Tibial artery (tissue), 4 donors: ENCODE results near the gene SPRED2.
A peak's percentile ranks its signal among the peaks of the same experiment; 100 is the strongest.

Source experiments
- DNase-seq, 2 donors: peaks; one replicate each; pipeline ENCODE4 v3.0.0-alpha.2; 2019
- H3K27ac ChIP-seq, 2 donors: fragments of 200-600 bp; sonication (generic) in 1 of 2; 1 replicate in 1 of 2; 2 replicates in 1 of 2; pipeline ENCODE4 v1.5.1; 2018 to 2019; ENCODE audit warnings: mild to moderate bottlenecking in 1 of 2
- H3K27me3 ChIP-seq, 2 donors: fragments of 200-600 bp; sonication (generic) in 1 of 2; one replicate each; pipeline versions ENCODE4 v1.5.1 to v1.6.0; 2016 to 2019
- H3K36me3 ChIP-seq, 3 donors: fragments of 200-600 bp; sonication (generic) in 2 of 3; one replicate each; pipeline ENCODE4 v1.5.1; 2016 to 2019; ENCODE audit warnings: mild to moderate bottlenecking in 2 of 3
- H3K4me1 ChIP-seq, 4 donors: fragments of 200-600 bp; sonication (generic) in 2 of 4; 1 replicate in 3 of 4; 2 replicates in 1 of 4; pipeline ENCODE4 v1.5.1; 2016 to 2019
- H3K4me3 ChIP-seq, 2 donors: fragments of 200-600 bp; sonication (generic) in 1 of 2; 1 replicate in 1 of 2; 2 replicates in 1 of 2; pipeline ENCODE4 v1.5.1; 2018 to 2019; ENCODE audit warnings: mild to moderate bottlenecking in 2 of 2
- H3K9me3 ChIP-seq, 3 donors: fragments of 200-600 bp; sonication (generic) in 1 of 3; one replicate each; pipeline ENCODE4 v1.5.1; 2016 to 2019
- CTCF ChIP-seq, 2 experiments: fragments of 200-600 bp in 1 of 2; fragments of 450-650 bp in 1 of 2; IDR thresholded peaks; one replicate each; pipeline ENCODE4 v1.5.1; 2017 to 2019; ENCODE audit warnings: antibody characterized with exemption in 2 of 2, mild to moderate bottlenecking in 1 of 2, moderate library complexity in 1 of 2
- intact Hi-C: fragments of 100-400 bp; cut with DNase I; formaldehyde crosslinking; loops from one replicate; pipeline ENCODE4 v1.15.0; 2023; ENCODE audit warnings: low total_unique reads

Gene SPRED2

GRCh38 chr2:65402780-65403528 is 29.4 kb downstream of the SPRED2 start:
- no peaks in the 10 kb centered on the region for H3K9me3 ChIP-seq
- H3K27ac ChIP-seq: no peak overlapping the region
- H3K4me3 ChIP-seq: no peak overlapping the region
- no peaks in the 10 kb centered on the region for H3K27me3 ChIP-seq
- no peak for TF ChIP-seq CTCF (IDR thresholded peaks at IDR 0.05)
- no peak for DNase-seq
- no peaks in the 10 kb centered on the region for H3K36me3 ChIP-seq
- H3K4me1 ChIP-seq: peaks cover 0 to 24% (median 13%) of the 10 kb centered on the region in 4 donors
- intact Hi-C loops: no loop called here

- Histone ChIP-seq H3K27me3 (no peaks in the 10 kb centered on the region), H3K9me3 (no peaks in the 10 kb centered on the region), H3K4me3 (no peak overlapping the region), H3K27ac (no peak overlapping the region), H3K36me3 (no peaks in the 10 kb centered on the region), H3K4me1 (peaks cover 0 to 30% (median 15%) of the 10 kb centered on the region in 4 donors)
- intact Hi-C loops: no loop called here
- DNase-seq: no peak
- TF ChIP-seq CTCF (IDR thresholded peaks at IDR 0.05): no peak
Measured at GRCh38 chr2:65402323-65402722, 30.1 kb downstream of the SPRED2 start.

GRCh38 chr2:65397122-65397521 is 35.3 kb downstream of the SPRED2 start:
- no peaks in the 10 kb centered on the region for H3K9me3 ChIP-seq
- H3K27ac ChIP-seq: peak overlapping the region; percentile 45 to 46
- intact Hi-C loops: no loop called here
- no peak for TF ChIP-seq CTCF (IDR thresholded peaks at IDR 0.05)
- H3K36me3 ChIP-seq: no peaks in the 10 kb centered on the region
- H3K4me3 ChIP-seq: no peak overlapping the region
- no peaks in the 10 kb centered on the region for H3K27me3 ChIP-seq
- no peak for DNase-seq
- peaks cover 0 to 44% (median 28%) of the 10 kb centered on the region in 4 donors for H3K4me1 ChIP-seq

GRCh38 chr2:65396348-65397026 is 35.9 kb downstream of the SPRED2 start:
- intact Hi-C loops: no loop called here
- no peak overlapping the region for H3K4me3 ChIP-seq
- peak in 1 of 2 donors; percentile 39 for DNase-seq
- H3K27ac ChIP-seq: peak overlapping the region; percentile 45 to 46
- no peaks in the 10 kb centered on the region for H3K36me3 ChIP-seq
- no peaks in the 10 kb centered on the region for H3K27me3 ChIP-seq
- H3K4me1 ChIP-seq: peaks cover 0 to 48% (median 27%) of the 10 kb centered on the region in 4 donors
- TF ChIP-seq CTCF (IDR thresholded peaks at IDR 0.05): no peak
- no peaks in the 10 kb centered on the region for H3K9me3 ChIP-seq

- peak overlapping the region; percentile 45 to 46 for H3K27ac ChIP-seq
- no peak for DNase-seq
- H3K4me3 ChIP-seq: no peak overlapping the region
- no peaks in the 10 kb centered on the region for H3K27me3 ChIP-seq
- intact Hi-C loops: no loop called here
- TF ChIP-seq CTCF (IDR thresholded peaks at IDR 0.05): no peak
- H3K9me3 ChIP-seq: no peaks in the 10 kb centered on the region
- no peaks in the 10 kb centered on the region for H3K36me3 ChIP-seq
- peaks cover 0 to 42% (median 27%) of the 10 kb centered on the region in 4 donors for H3K4me1 ChIP-seq
Measured at GRCh38 chr2:65395621-65396347, 36.6 kb downstream of the SPRED2 start.
